ENCODE results near the gene HDGFL1. TPM values are rescaled to one million over a fixed set of nuclear protein-coding genes. Genes with fewer than 3 reads are reported as not detected.

Gene HDGFL1
- total and polyA plus RNA-seq, 2 of the 8 experiments (the other 6 are each of a cell fraction or from before 2014, with no cell fraction given) = not detected

DNA sequence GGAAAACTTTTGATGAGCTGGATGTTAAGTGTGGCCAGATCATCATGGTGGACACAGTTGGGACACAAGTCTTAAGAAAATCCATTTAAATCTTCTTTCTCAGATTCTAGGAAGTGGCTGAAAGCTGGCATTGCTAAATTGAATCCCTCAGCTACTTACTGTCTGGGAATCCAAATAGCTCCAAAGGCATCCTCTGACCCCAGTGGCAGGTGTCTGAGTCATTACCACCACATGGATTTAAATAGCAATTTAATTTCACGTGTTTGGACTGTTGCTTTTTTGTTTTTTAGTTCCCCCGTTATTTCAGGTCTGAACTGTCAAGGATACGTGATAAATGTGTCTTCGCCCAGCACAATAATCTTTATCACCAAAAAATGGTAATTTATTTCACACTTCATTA, 33.2 kb upstream of the HDGFL1 start:
- Histone ChIP-seq H2BK20ac (ENCODE audit: low read length) (no peak overlapping the region), H2BK5ac (ENCODE audit: low read depth, low read length) (no peak overlapping the region), H2BK120ac (replicated peaks; ENCODE audit: low read depth, low read length) (no peak overlapping the region), H3K23me2 (ENCODE audit: low read depth, low read length) (no peaks in the 10 kb centered on the region), H3K79me1 (ENCODE audit: low read depth, low read length) (no peaks in the 10 kb centered on the region), H4K20me1 (replicated peaks in 1 of 2; ENCODE audit: control insufficient read depth in 1 of 2, insufficient read depth in 2 of 2, low read length in 2 of 2) (no peaks in the 10 kb centered on the region), H2BK15ac (ENCODE audit: low read length) (no peak overlapping the region), H3K9me3 (ENCODE audit: insufficient read depth in 2 of 2, low read depth in 1 of 2, low read length in 1 of 2) (no peaks in the 10 kb centered on the region), H3K14ac (ENCODE audit: insufficient read length) (no peak overlapping the region), H3K4me3 (ENCODE audit: extremely low read depth in 1 of 4, insufficient read depth in 2 of 4, low read depth in 3 of 4, low read length in 4 of 4) (no peak overlapping the region), H3K4ac (replicated peaks; ENCODE audit: insufficient read length, low read depth, low read length) (no peak overlapping the region), H3K79me2 (ENCODE audit: control insufficient read depth in 1 of 2, insufficient read depth in 2 of 2, low read length in 2 of 2) (no peaks in the 10 kb centered on the region), H4K8ac (ENCODE audit: extremely low read depth, insufficient read depth, low read length) (no peak overlapping the region), H3K9ac (replicated peaks in 1 of 4; ENCODE audit: extremely low read depth in 1 of 4, low read depth in 3 of 4, low read length in 3 of 4) (no peak overlapping the region), H2AK5ac (ENCODE audit: low read depth, low read length) (no peak overlapping the region), H3K36me3 (ENCODE audit: control insufficient read depth in 2 of 4, insufficient read depth in 4 of 4, low read length in 3 of 4) (no peaks in the 10 kb centered on the region), H2BK12ac (ENCODE audit: low read depth, low read length) (no peak overlapping the region), H3K23ac (ENCODE audit: insufficient read length) (no peak overlapping the region), H3K56ac (replicated peaks; ENCODE audit: insufficient read length, low read depth, low read length) (no peak overlapping the region), H3K27ac (ENCODE audit: low read depth, low read length) (no peak overlapping the region), H3K4me2 (ENCODE audit: insufficient read depth in 1 of 2, low read depth in 2 of 2, low read length in 2 of 2) (no peak overlapping the region), H3K18ac (ENCODE audit: extremely low read depth, low read length) (no peak overlapping the region), H4K5ac (ENCODE audit: insufficient read length, low read depth, low read length) (no peak overlapping the region), H3K27me3 (replicated peaks in 1 of 4; ENCODE audit: control insufficient read depth in 3 of 4, extremely low read depth in 1 of 4, insufficient read depth in 3 of 4, low read length in 3 of 4) (no peaks in the 10 kb centered on the region), H2AFZ (ENCODE audit: low read length) (no peak overlapping the region), H4K91ac (replicated peaks; ENCODE audit: insufficient read length, low read length) (no peak overlapping the region), H3K4me1 (replicated peaks in 1 of 4; ENCODE audit: control insufficient read depth in 3 of 4, insufficient read depth in 4 of 4, low read length in 3 of 4) (no peaks in the 10 kb centered on the region)
- FAIRE-seq (no peak), DNase-seq (ENCODE audit: low read depth in 1 of 2, low spot score in 2 of 2) (no peak)
- TF ChIP-seq, protein P1, sequence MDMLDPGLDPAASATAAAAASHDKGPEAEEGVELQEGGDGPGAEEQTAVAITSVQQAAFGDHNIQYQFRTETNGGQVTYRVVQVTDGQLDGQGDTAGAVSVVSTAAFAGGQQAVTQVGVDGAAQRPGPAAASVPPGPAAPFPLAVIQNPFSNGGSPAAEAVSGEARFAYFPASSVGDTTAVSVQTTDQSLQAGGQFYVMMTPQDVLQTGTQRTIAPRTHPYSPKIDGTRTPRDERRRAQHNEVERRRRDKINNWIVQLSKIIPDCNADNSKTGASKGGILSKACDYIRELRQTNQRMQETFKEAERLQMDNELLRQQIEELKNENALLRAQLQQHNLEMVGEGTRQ (IDR thresholded peaks at IDR 0.05; ENCODE audit: low read length) = no peak
- no peak for TF ChIP-seq KDM1A (IDR thresholded peaks at IDR 0.05; ENCODE audit: borderline replicate concordance, low read length)
- TF ChIP-seq KDM5A (IDR thresholded peaks at IDR 0.05; ENCODE audit: low read length) = no peak
- no peak for TF ChIP-seq EP300 (IDR thresholded peaks at IDR 0.05; ENCODE audit: borderline replicate concordance in 1 of 2, low read depth in 2 of 2, low read length in 2 of 2)
- no peak for TF ChIP-seq POU5F1 (IDR thresholded peaks at IDR 0.05; ENCODE audit: low read depth, low read length)
- ChIA-PET CTCF (ENCODE audit: partially characterized antibody) (interaction anchor here (1.1 to 1.2 kb wide), 2 partner anchors 16 to 22 kb away, joined by 3 read pairs; no protein-coding TSS in a partner anchor), POLR2A (ENCODE audit: partially characterized antibody) (no interaction called here)
- WGBS, 2 experiments (ENCODE audit: extremely low coverage in 1 of 2, insufficient coverage in 1 of 2, insufficient read length in 1 of 2, insufficient replicate concordance in 2 of 2, low coverage in 1 of 2, low lambda C conversion rate in 2 of 2, missing lambda C conversion rate in 1 of 2) = 90% methylated on average over 4 of the region's 4 CpGs; no CpG with 5 or more reads in 1 of the 2 experiments

Data from H1 (cell line).